ENCODE results near the gene XYLB.

Gene XYLB

DNA sequence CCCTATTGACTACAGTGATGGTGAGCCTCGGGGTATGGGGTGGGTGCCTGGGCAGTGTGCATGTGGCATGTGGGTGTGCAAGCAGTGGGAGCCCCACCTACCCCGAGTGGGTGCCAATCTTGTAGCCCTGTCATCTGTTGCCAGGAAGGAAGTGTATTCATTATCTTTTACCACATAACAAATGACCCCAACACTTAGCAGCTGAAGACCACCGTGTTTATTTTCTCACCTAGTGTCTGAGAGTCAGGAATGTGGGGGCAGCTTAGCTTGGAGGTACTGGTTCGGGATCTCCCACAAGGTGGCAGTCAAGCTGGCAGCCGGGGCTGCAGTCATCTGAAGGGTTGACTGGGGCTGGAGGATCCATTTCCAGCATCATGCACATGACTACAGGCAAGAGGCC lies 21.7 kb downstream of the XYLB start:
- Histone ChIP-seq H4K8ac (ENCODE audit: low read length) (no peak overlapping the region), H4K91ac (ENCODE audit: low read length) (no peak overlapping the region), H3K36me3 (ENCODE audit: control insufficient read depth in 1 of 2, insufficient read depth in 2 of 2, low read depth in 1 of 2, low read length in 2 of 2) (peaks cover 25 to 90% of the 10 kb centered on the region in 2 experiments), H2BK12ac (ENCODE audit: low read length in 2 of 2) (no peak overlapping the region), H3K18ac (ENCODE audit: low read depth in 1 of 2, low read length in 2 of 2) (peak overlapping the region in 1 of 2 experiments; percentile 48), H2AFZ (ENCODE audit: low read depth, low read length) (no peak overlapping the region), H3K9me3 (ENCODE audit: control insufficient read depth, low read length) (no peaks in the 10 kb centered on the region), H3K4me3 (ENCODE audit: insufficient read depth in 1 of 2, low read depth in 1 of 2, low read length in 2 of 2) (no peak overlapping the region), H2BK5ac (ENCODE audit: low read depth, low read length, poor library complexity, severe bottlenecking) (no peak overlapping the region), H3K23ac (ENCODE audit: low read length in 2 of 2) (no peak overlapping the region), H3K79me1 (replicated peaks; ENCODE audit: low read length, poor library complexity, severe bottlenecking) (no peaks in the 10 kb centered on the region), H3K14ac (ENCODE audit: low read length in 2 of 2) (no peak overlapping the region), H2BK120ac (ENCODE audit: low read depth, low read length) (no peak overlapping the region), H3K4me1 (ENCODE audit: control insufficient read depth, insufficient read depth, low read depth, low read length) (peaks cover 2% of the 10 kb centered on the region), H3K9ac (ENCODE audit: low read length) (no peak overlapping the region), H3K4ac (ENCODE audit: low read depth in 1 of 2, low read length in 2 of 2) (no peak overlapping the region), H3K27ac (ENCODE audit: low read length, poor library complexity, severe bottlenecking) (no peak overlapping the region), H3K4me2 (ENCODE audit: low read length, poor library complexity, severe bottlenecking) (no peak overlapping the region), H2BK15ac (ENCODE audit: low read depth, poor library complexity, severe bottlenecking) (no peak overlapping the region), H3K27me3 (ENCODE audit: control insufficient read depth in 1 of 2, insufficient read depth in 1 of 2, low read length in 2 of 2) (no peaks in the 10 kb centered on the region), H2AK5ac (ENCODE audit: low read length, severe bottlenecking) (no peak overlapping the region)
- no peak for DNase-seq
- 98% methylated on average over 3 of the region's 5 CpGs for WGBS

DNA sequence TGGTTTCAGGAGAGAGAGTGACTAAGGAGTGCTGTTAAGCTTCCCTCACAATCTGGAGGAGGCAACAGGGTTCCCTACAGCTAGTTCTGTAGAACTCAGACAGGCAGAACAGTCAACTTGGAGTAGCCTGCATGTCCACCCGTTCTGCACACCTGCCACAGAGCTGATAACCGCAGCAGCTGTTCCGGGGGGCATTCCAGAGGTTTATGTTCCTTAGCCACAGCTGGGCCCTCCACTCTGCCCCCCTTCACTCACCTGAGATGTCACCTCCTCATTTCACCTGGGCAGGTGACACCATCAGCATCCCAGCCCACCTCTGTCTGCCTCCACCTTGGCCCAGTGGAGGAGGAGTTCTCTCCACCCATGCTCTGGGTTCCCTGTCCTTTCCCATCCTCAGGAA lies 22.6 kb downstream of the XYLB start:
- Histone ChIP-seq H3K4ac (ENCODE audit: low read depth in 1 of 2, low read length in 2 of 2) (no peak overlapping the region), H2AFZ (ENCODE audit: low read depth, low read length) (no peak overlapping the region), H3K23ac (ENCODE audit: low read length in 2 of 2) (no peak overlapping the region), H2AK5ac (ENCODE audit: low read length, severe bottlenecking) (no peak overlapping the region), H3K14ac (ENCODE audit: low read length in 2 of 2) (no peak overlapping the region), H2BK120ac (ENCODE audit: low read depth, low read length) (no peak overlapping the region), H3K9ac (ENCODE audit: low read length) (no peak overlapping the region), H3K27me3 (ENCODE audit: control insufficient read depth in 1 of 2, insufficient read depth in 1 of 2, low read length in 2 of 2) (no peaks in the 10 kb centered on the region), H3K4me3 (ENCODE audit: insufficient read depth in 1 of 2, low read depth in 1 of 2, low read length in 2 of 2) (no peak overlapping the region), H4K91ac (ENCODE audit: low read length) (no peak overlapping the region), H3K4me1 (ENCODE audit: control insufficient read depth, insufficient read depth, low read depth, low read length) (peaks cover 2% of the 10 kb centered on the region), H4K8ac (ENCODE audit: low read length) (no peak overlapping the region), H2BK5ac (ENCODE audit: low read depth, low read length, poor library complexity, severe bottlenecking) (no peak overlapping the region), H3K18ac (ENCODE audit: low read depth in 1 of 2, low read length in 2 of 2) (no peak overlapping the region), H3K4me2 (ENCODE audit: low read length, poor library complexity, severe bottlenecking) (no peak overlapping the region), H2BK12ac (ENCODE audit: low read length in 2 of 2) (no peak overlapping the region), H3K9me3 (ENCODE audit: control insufficient read depth, low read length) (no peaks in the 10 kb centered on the region), H3K27ac (ENCODE audit: low read length, poor library complexity, severe bottlenecking) (no peak overlapping the region), H2BK15ac (ENCODE audit: low read depth, poor library complexity, severe bottlenecking) (no peak overlapping the region), H3K79me1 (replicated peaks; ENCODE audit: low read length, poor library complexity, severe bottlenecking) (no peaks in the 10 kb centered on the region), H3K36me3 (ENCODE audit: control insufficient read depth in 1 of 2, insufficient read depth in 2 of 2, low read depth in 1 of 2, low read length in 2 of 2) (peaks cover 24 to 91% of the 10 kb centered on the region in 2 experiments)
- DNase-seq, result no peak
- WGBS, result 96% methylated on average over 3 of the region's 3 CpGs

DNA sequence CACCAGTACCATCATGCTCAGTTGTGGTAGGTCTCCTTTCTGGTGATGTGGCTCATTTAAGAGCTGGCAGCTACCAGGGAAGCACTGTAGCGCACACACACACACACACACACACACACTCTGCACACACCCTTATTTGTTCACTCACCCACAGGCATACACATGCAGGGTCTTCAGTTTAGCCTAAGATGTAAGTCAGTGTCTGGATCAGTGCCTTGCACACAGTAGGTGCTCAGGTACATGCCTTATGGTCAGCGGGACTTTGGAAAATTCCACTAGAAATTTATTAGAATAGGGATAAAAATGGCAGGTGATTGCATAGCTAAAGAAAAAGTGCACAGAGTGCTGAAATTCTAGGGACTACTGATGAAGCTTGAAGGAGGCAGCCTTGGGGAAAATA lies 23.6 kb downstream of the XYLB start:
- no peak overlapping the region for H3K4me2 ChIP-seq (ENCODE audit: low read length, poor library complexity, severe bottlenecking)
- no peak overlapping the region for H3K18ac ChIP-seq (ENCODE audit: low read depth in 1 of 2, low read length in 2 of 2)
- 88% methylated on average over 2 of the region's 2 CpGs for WGBS
- no peak overlapping the region for H2BK15ac ChIP-seq (ENCODE audit: low read depth, poor library complexity, severe bottlenecking)
- H3K27me3 ChIP-seq (ENCODE audit: control insufficient read depth in 1 of 2, insufficient read depth in 1 of 2, low read length in 2 of 2), result no peaks in the 10 kb centered on the region
- no peak overlapping the region for H2BK12ac ChIP-seq (ENCODE audit: low read length in 2 of 2)
- no peak overlapping the region for H3K23ac ChIP-seq (ENCODE audit: low read length in 2 of 2)
- H3K9me3 ChIP-seq (ENCODE audit: control insufficient read depth, low read length), result no peaks in the 10 kb centered on the region
- DNase-seq, result no peak
- no peak overlapping the region for H3K9ac ChIP-seq (ENCODE audit: low read length)
- H2AFZ ChIP-seq (ENCODE audit: low read depth, low read length), result no peak overlapping the region
- H3K36me3 ChIP-seq (ENCODE audit: control insufficient read depth in 1 of 2, insufficient read depth in 2 of 2, low read depth in 1 of 2, low read length in 2 of 2), result peaks cover 31 to 91% of the 10 kb centered on the region in 2 experiments
- H3K4me3 ChIP-seq (ENCODE audit: insufficient read depth in 1 of 2, low read depth in 1 of 2, low read length in 2 of 2), result no peak overlapping the region
- H4K91ac ChIP-seq (ENCODE audit: low read length), result no peak overlapping the region
- no peak overlapping the region for H3K27ac ChIP-seq (ENCODE audit: low read length, poor library complexity, severe bottlenecking)
- H3K14ac ChIP-seq (ENCODE audit: low read length in 2 of 2), result no peak overlapping the region
- no peak overlapping the region for H2AK5ac ChIP-seq (ENCODE audit: low read length, severe bottlenecking)
- H4K8ac ChIP-seq (ENCODE audit: low read length), result no peak overlapping the region
- no peak overlapping the region for H2BK5ac ChIP-seq (ENCODE audit: low read depth, low read length, poor library complexity, severe bottlenecking)
- H3K79me1 ChIP-seq (replicated peaks; ENCODE audit: low read length, poor library complexity, severe bottlenecking), result no peaks in the 10 kb centered on the region
- peaks cover 2% of the 10 kb centered on the region for H3K4me1 ChIP-seq (ENCODE audit: control insufficient read depth, insufficient read depth, low read depth, low read length)
- no peak overlapping the region for H2BK120ac ChIP-seq (ENCODE audit: low read depth, low read length)
- no peak overlapping the region for H3K4ac ChIP-seq (ENCODE audit: low read depth in 1 of 2, low read length in 2 of 2)

DNA sequence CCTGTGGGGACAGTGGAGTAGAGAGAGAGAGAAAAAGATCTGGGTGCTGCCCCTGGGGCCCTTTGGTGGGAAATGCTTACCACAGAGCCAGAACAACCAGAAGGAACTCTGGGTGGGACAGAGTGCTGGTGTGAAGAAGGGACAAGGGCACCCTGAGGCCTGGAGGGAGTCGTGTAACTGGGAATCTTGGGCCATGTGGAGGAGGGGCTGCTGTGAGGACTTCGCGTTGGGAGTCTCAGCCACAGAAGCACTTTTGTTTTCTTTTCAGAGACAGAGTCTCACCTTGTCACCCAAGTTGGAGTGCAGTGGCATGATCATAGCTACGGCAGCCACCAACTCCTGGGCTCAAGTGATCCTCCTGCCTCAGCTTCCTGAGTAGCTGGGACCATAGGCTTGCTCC lies 24.3 kb downstream of the XYLB start:
- Histone ChIP-seq H2BK15ac (ENCODE audit: low read depth, poor library complexity, severe bottlenecking) (no peak overlapping the region), H2AFZ (ENCODE audit: low read depth, low read length) (no peak overlapping the region), H3K79me1 (replicated peaks; ENCODE audit: low read length, poor library complexity, severe bottlenecking) (no peaks in the 10 kb centered on the region), H3K14ac (ENCODE audit: low read length in 2 of 2) (no peak overlapping the region), H2BK120ac (ENCODE audit: low read depth, low read length) (no peak overlapping the region), H3K9ac (ENCODE audit: low read length) (no peak overlapping the region), H3K4ac (ENCODE audit: low read depth in 1 of 2, low read length in 2 of 2) (no peak overlapping the region), H3K23ac (ENCODE audit: low read length in 2 of 2) (no peak overlapping the region), H3K36me3 (ENCODE audit: control insufficient read depth in 1 of 2, insufficient read depth in 2 of 2, low read depth in 1 of 2, low read length in 2 of 2) (peaks cover 28 to 91% of the 10 kb centered on the region in 2 experiments), H3K4me1 (ENCODE audit: control insufficient read depth, insufficient read depth, low read depth, low read length) (peaks cover 2% of the 10 kb centered on the region), H3K27ac (ENCODE audit: low read length, poor library complexity, severe bottlenecking) (no peak overlapping the region), H3K4me3 (ENCODE audit: insufficient read depth in 1 of 2, low read depth in 1 of 2, low read length in 2 of 2) (no peak overlapping the region), H4K8ac (ENCODE audit: low read length) (no peak overlapping the region), H2BK5ac (ENCODE audit: low read depth, low read length, poor library complexity, severe bottlenecking) (no peak overlapping the region), H3K27me3 (ENCODE audit: control insufficient read depth in 1 of 2, insufficient read depth in 1 of 2, low read length in 2 of 2) (no peaks in the 10 kb centered on the region), H3K4me2 (ENCODE audit: low read length, poor library complexity, severe bottlenecking) (no peak overlapping the region), H3K18ac (ENCODE audit: low read depth in 1 of 2, low read length in 2 of 2) (no peak overlapping the region), H2AK5ac (ENCODE audit: low read length, severe bottlenecking) (no peak overlapping the region), H4K91ac (ENCODE audit: low read length) (no peak overlapping the region), H3K9me3 (ENCODE audit: control insufficient read depth, low read length) (no peaks in the 10 kb centered on the region), H2BK12ac (ENCODE audit: low read length in 2 of 2) (no peak overlapping the region)
- WGBS, result 98% methylated on average over 3 of the region's 4 CpGs
- DNase-seq, result no peak
